Thymus (tissue), 11 donors: Measurements from ENCODE around the gene RNF13. TPM values are rescaled to one million over a fixed set of nuclear protein-coding genes. Genes with fewer than 3 reads are reported as not detected.

ENCODE experiments used
- DNase-seq, 9 donors: peaks; one replicate each; pipeline ENCODE4 v3.0.0-alpha.2; 2013; ENCODE audit warnings: low spot score in 9 of 9, low read depth in 6 of 9, missing footprints in 1 of 9
- H3K27ac ChIP-seq, 2 donors: one replicate each; pipeline ENCODE4 v1.5.1; 2013; ENCODE audit warnings: control low read depth in 1 of 2, low read depth in 1 of 2, low read length in 1 of 2, mild to moderate bottlenecking in 1 of 2, moderate library complexity in 1 of 2
- H3K27me3 ChIP-seq, 2 donors: one replicate each; pipeline ENCODE4 v1.5.1; 2013; ENCODE audit warnings: low read length in 1 of 2; ENCODE audit not compliant: control insufficient read depth in 2 of 2, insufficient read depth in 1 of 2
- H3K36me3 ChIP-seq, 2 donors: one replicate each; pipeline ENCODE4 v1.5.1; 2013; ENCODE audit warnings: low read length in 1 of 2, mild to moderate bottlenecking in 1 of 2, moderate library complexity in 1 of 2; ENCODE audit not compliant: control insufficient read depth in 2 of 2, insufficient read depth in 2 of 2
- H3K4me1 ChIP-seq, 2 donors: one replicate each; pipeline ENCODE4 v1.5.1; 2013; ENCODE audit warnings: low read length in 2 of 2; ENCODE audit not compliant: control insufficient read depth in 2 of 2, insufficient read depth in 2 of 2
- H3K4me3 ChIP-seq, 2 donors: one replicate each; pipeline ENCODE4 v1.5.1; 2013; ENCODE audit warnings: low read length in 2 of 2, control low read depth in 1 of 2, mild to moderate bottlenecking in 1 of 2
- H3K9me3 ChIP-seq, 2 donors: one replicate each; pipeline ENCODE4 v1.5.1; 2013; ENCODE audit warnings: low read length in 1 of 2, mild to moderate bottlenecking in 1 of 2; ENCODE audit not compliant: control insufficient read depth in 2 of 2, insufficient read depth in 1 of 2
- WGBS: extraction: QIAGEN DNeasy Blood & Tissue Kit; methylation state at CpG from one replicate; pipeline ENCODE4 v1.1.7; 2013; 5-methylcytosine and 5-hydroxymethylcytosine counted together
- polyA plus RNA-seq: library from polyadenylated mRNA; stranded (reverse); fragments of 200-250 nt; gene quantifications from one replicate; pipeline ENCODE4 v1.2.3, GENCODE V29; 2013
- total RNA-seq: library from RNA; stranded (reverse); fragments of 120-200 nt; gene quantifications from one replicate; pipeline ENCODE4 v1.2.4, GENCODE V29; 2013
- donor health status: healthy.

The RNF13 gene
- total and polyA plus RNA-seq, 2 donors, result 53.3 to 57.2 TPM

GRCh38 chr3:149892371-149892770 is 79.4 kb downstream of the RNF13 start:
- H3K9me3 ChIP-seq, result no peaks in the 10 kb centered on the region
- WGBS, result 98% methylated on average over 10 of the region's 10 CpGs
- H3K36me3 ChIP-seq, result peaks cover under 1 to 2% of the 10 kb centered on the region in 2 donors
- H3K27me3 ChIP-seq, result no peaks in the 10 kb centered on the region
- no peak overlapping the region for H3K27ac ChIP-seq
- no peak for DNase-seq
- no peaks in the 10 kb centered on the region for H3K4me1 ChIP-seq
- no peak overlapping the region for H3K4me3 ChIP-seq

DNA sequence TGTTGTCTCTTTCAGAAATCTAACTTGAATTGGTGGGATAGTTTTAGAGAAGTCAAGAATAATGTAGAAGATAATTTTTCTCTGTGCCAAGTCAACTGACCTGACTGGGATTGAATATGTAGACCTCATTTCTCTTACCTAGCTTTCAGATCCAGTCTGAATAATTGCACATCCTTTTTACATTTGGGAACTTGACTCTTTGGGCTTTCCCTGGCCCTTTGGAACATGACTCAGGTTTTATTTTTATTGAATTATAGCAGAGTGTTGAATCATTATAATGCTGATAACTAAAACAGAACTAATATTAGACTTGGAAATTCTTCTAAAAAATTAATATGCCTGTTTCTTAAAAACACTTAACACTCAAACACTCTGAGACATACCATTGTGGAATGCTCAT is 81.2 kb downstream of the RNF13 start:
- no peaks in the 10 kb centered on the region for H3K9me3 ChIP-seq
- no peak overlapping the region for H3K27ac ChIP-seq
- no peaks in the 10 kb centered on the region for H3K27me3 ChIP-seq
- H3K4me1 ChIP-seq, result no peaks in the 10 kb centered on the region
- DNase-seq, result no peak
- peaks cover 5% of the 10 kb centered on the region in 2 donors for H3K36me3 ChIP-seq
- no peak overlapping the region for H3K4me3 ChIP-seq

- Histone ChIP-seq H3K27ac (no peak overlapping the region), H3K36me3 (peaks cover 5 to 6% of the 10 kb centered on the region in 2 donors), H3K4me3 (no peak overlapping the region), H3K27me3 (no peaks in the 10 kb centered on the region), H3K4me1 (no peaks in the 10 kb centered on the region), H3K9me3 (no peaks in the 10 kb centered on the region)
- WGBS, result 92% methylated on average over 1 of the region's 1 CpG
- DNase-seq, result no peak
Measured at GRCh38 chr3:149895339-149895738, 82.3 kb downstream of the RNF13 start.

DNA sequence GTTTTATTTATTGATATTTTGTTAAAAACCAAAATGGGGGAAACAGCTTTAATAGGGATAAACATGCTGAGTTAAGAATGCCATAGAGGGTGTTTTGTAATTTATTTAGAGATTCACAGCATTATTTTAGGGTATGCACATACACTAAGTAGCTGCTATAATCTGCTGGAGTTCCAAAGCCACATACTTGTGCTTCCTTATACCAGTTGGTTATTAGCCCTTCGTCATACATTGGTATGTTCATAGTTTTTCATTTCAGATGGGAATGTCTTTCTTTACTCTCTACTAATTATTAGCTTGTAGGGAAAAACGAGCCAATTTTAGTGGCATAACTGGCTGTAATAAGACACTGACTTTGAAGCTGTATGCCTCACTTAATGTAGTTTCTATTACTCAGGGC is 82.8 kb downstream of the RNF13 start:
- H3K27me3 ChIP-seq, result no peaks in the 10 kb centered on the region
- no peak overlapping the region for H3K27ac ChIP-seq
- no peaks in the 10 kb centered on the region for H3K9me3 ChIP-seq
- WGBS, result 97% methylated on average over 2 of the region's 2 CpGs
- H3K4me1 ChIP-seq, result no peaks in the 10 kb centered on the region
- no peak for DNase-seq
- H3K36me3 ChIP-seq, result peaks cover 5 to 6% of the 10 kb centered on the region in 2 donors
- no peak overlapping the region for H3K4me3 ChIP-seq

DNA sequence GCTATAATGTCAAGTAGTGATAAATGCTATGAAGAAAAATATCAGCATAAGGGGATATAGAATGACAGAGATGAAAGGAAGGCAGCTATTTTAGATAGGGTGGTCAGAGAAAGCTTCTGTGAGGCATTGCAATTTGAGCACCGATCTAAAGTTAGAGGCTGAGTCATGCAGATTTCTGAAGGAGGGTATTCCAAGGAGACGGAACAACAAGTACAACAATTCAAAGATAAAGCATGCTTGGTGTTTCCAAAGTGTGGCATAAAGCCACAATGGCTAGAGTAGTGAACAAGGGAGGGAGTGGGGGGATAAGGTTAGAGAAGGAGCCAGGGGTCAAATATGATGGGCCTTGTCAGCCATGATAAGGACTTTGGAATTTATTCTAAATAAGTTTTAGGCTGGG is 85.8 kb downstream of the RNF13 start:
- H3K27ac ChIP-seq, result no peak overlapping the region
- H3K36me3 ChIP-seq, result peaks cover 5 to 6% of the 10 kb centered on the region in 2 donors
- no peak overlapping the region for H3K4me3 ChIP-seq
- no peaks in the 10 kb centered on the region for H3K4me1 ChIP-seq
- WGBS, result 95% methylated on average over 2 of the region's 2 CpGs
- DNase-seq, result no peak
- H3K27me3 ChIP-seq, result no peaks in the 10 kb centered on the region
- H3K9me3 ChIP-seq, result no peaks in the 10 kb centered on the region

GRCh38 chr3:149900322-149900721 is 87.3 kb downstream of the RNF13 start:
- Histone ChIP-seq H3K27ac (no peak overlapping the region), H3K4me3 (no peak overlapping the region), H3K27me3 (no peaks in the 10 kb centered on the region), H3K36me3 (peaks cover 5 to 6% of the 10 kb centered on the region in 2 donors), H3K9me3 (no peaks in the 10 kb centered on the region), H3K4me1 (no peaks in the 10 kb centered on the region)
- DNase-seq, result no peak

GRCh38 chr3:149901770-149902169 is 88.8 kb downstream of the RNF13 start:
- peaks cover 5 to 6% of the 10 kb centered on the region in 2 donors for H3K36me3 ChIP-seq
- no peak for DNase-seq
- no peaks in the 10 kb centered on the region for H3K9me3 ChIP-seq
- no peak overlapping the region for H3K4me3 ChIP-seq
- no peaks in the 10 kb centered on the region for H3K27me3 ChIP-seq
- H3K4me1 ChIP-seq, result no peaks in the 10 kb centered on the region
- no peak overlapping the region for H3K27ac ChIP-seq

DNA sequence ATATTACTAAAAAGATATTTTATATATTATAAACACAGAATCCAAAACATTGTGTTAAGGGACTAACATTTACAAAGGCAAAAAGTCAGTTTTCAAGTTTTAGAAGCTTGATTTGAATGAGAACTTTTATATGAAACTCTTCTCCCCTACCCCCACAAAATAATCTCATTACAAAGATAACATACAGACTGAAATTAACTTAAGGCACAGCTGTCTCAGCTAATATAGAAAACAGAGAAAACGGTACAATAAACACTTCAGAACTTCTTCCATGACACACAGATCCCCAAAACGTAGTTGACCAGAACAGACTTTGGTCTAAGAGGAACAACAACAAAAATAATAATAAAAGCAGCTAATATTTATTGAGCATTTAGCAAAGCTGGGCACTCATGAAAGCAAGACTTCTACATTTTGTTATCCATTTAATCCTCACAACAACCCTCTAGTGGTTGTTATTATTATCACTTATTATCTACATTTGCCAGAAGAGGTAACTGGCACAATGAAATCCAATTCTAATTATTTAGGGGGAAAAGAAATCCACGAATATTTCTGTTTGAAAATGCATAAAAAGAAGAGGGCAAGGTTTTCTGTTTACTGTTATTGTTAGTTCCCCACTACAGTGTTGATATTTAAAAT is 89.6 kb downstream of the RNF13 start:
- Histone ChIP-seq H3K27me3 (no peaks in the 10 kb centered on the region), H3K4me3 (no peak overlapping the region), H3K4me1 (no peaks in the 10 kb centered on the region), H3K9me3 (no peaks in the 10 kb centered on the region), H3K27ac (no peak overlapping the region), H3K36me3 (peaks cover 2 to 6% of the 10 kb centered on the region in 2 donors)
- 97% methylated on average over 3 of the region's 3 CpGs for WGBS
- no peak for DNase-seq

GRCh38 chr3:149906036-149906435 is 93.0 kb downstream of the RNF13 start:
- DNase-seq, result no peak
- no peaks in the 10 kb centered on the region for H3K36me3 ChIP-seq
- H3K4me1 ChIP-seq, result no peaks in the 10 kb centered on the region
- no peak overlapping the region for H3K4me3 ChIP-seq
- no peak overlapping the region for H3K27ac ChIP-seq
- no peaks in the 10 kb centered on the region for H3K9me3 ChIP-seq
- H3K27me3 ChIP-seq, result no peaks in the 10 kb centered on the region
